GM18867 (cell line): ENCODE measurements around the gene THPO.
"Not testable (repeated sequence)": the region's sequence is repeated elsewhere in the genome, so short reads cannot be mapped to it uniquely, and the experiment has no call there.

ENCODE experiments used
- ATAC-seq: cut with Tn5 transposase; IDR thresholded peaks from one replicate; pipeline ENCODE4 v1.9.1; 2021; ENCODE audit warnings: mild to moderate bottlenecking, moderate library complexity; ENCODE audit not compliant: unreplicated experiment

The THPO gene

GRCh38 chr3:184351511-184352148, 26.4 kb downstream of the THPO start:
- ATAC-seq: no peak

- no peak for ATAC-seq
Observed at GRCh38 chr3:184350618-184351017, 27.4 kb downstream of the THPO start.

GRCh38 chr3:184349563-184350470, 28.2 kb downstream of the THPO start:
- no peak for ATAC-seq

- ATAC-seq: no peak
Observed at GRCh38 chr3:184348057-184348382, 30.0 kb downstream of the THPO start.

GRCh38 chr3:184347321-184348056, 30.5 kb downstream of the THPO start:
- ATAC-seq: no peak

- no peak for ATAC-seq
Observed at GRCh38 chr3:184346480-184347190, 31.4 kb downstream of the THPO start.

GRCh38 chr3:184345317-184346144, 32.5 kb downstream of the THPO start:
- no peak for ATAC-seq

GRCh38 chr3:184344579-184345316, 33.3 kb downstream of the THPO start:
- no peak for ATAC-seq

- ATAC-seq: no peak
Observed at GRCh38 chr3:184343200-184343876, 34.7 kb downstream of the THPO start.

GRCh38 chr3:184341925-184342324, 36.1 kb downstream of the THPO start:
- no peak for ATAC-seq

- ATAC-seq: not testable (repeated sequence)
Observed at GRCh38 chr3:184339451-184340135, 38.4 kb downstream of the THPO start.

GRCh38 chr3:184339001-184339400, 39.0 kb downstream of the THPO start:
- ATAC-seq: no peak

- no peak for ATAC-seq
Observed at GRCh38 chr3:184338511-184338945, 39.5 kb downstream of the THPO start.

GRCh38 chr3:184337981-184338380, 40.0 kb downstream of the THPO start:
- no peak for ATAC-seq

GRCh38 chr3:184337399-184337714, 40.6 kb downstream of the THPO start, which contains the start of gene FAM131A:
Gene FAM131A, plus strand, starts transcription at chr3:184337600. Its CDS starts 31 bp downstream, at chr3:184337631.
- ATAC-seq: no peak

GRCh38 chr3:184336547-184337398, 41.2 kb downstream of the THPO start:
- no peak for ATAC-seq
